D341Med (cell line): ENCODE measurements around the gene ABLIM3.
A peak's percentile ranks its signal among the peaks of the same experiment; 100 is the strongest.
"Not testable (repeated sequence)": the region's sequence is repeated elsewhere in the genome, so short reads cannot be mapped to it uniquely, and the experiment has no call there.

Experiments used
- DNase-seq: peaks from one replicate; pipeline ENCODE4 v3.0.0; 2012; ENCODE audit warnings: low spot score

Gene ABLIM3

GRCh38 chr5:149257889-149258705 is 116.8 kb downstream of the ABLIM3 start:
- DNase-seq = no peak

- no peak for DNase-seq
Observed at GRCh38 chr5:149260761-149261160, 119.5 kb downstream of the ABLIM3 start.

- DNase-seq = no peak
Observed at GRCh38 chr5:149261246-149261645, 120.0 kb downstream of the ABLIM3 start.

- DNase-seq = no peak
Observed at GRCh38 chr5:149262315-149262714, 121.0 kb downstream of the ABLIM3 start.

GRCh38 chr5:149264439-149265067 is 123.3 kb downstream of the ABLIM3 start:
- peak; percentile 51 for DNase-seq

GRCh38 chr5:149265068-149265465 is 123.8 kb downstream of the ABLIM3 start:
- no peak for DNase-seq

GRCh38 chr5:149265597-149265996 is 124.3 kb downstream of the ABLIM3 start:
- DNase-seq = peak; percentile 51

DNA sequence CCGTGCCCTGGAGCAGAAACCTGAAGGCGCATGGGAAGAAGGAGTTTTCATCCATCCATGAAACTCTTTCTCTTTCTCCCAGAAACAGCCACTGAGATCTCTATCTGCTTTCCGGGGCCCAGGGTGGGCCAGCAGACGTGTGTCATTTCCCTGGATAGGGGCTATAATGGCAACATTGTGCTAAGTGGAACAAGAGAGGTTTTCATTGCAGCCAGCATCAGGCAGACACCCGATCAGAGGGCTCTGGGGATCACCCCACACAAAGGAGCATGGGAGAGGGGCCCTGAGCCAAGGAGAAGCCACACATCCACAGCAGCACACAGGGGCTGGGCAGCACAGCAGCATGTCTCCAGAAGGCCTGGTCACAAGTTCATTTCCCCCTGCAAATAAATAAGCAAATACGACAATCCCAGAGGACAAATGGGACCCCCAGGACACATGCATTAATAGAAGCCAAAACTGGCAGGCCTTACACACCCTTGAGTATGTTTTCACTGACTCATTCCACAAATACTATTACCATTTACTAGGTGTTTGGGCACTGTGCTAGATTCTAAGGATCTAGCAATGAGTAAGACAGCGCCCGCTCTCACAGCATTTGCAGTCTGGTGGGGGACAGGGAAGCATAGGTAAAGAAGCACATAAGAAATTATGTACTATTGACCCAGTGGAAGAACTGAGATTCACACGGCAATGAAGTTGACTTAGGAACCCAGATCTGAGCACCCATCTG is 126.1 kb downstream of the ABLIM3 start:
- DNase-seq = no peak

DNA sequence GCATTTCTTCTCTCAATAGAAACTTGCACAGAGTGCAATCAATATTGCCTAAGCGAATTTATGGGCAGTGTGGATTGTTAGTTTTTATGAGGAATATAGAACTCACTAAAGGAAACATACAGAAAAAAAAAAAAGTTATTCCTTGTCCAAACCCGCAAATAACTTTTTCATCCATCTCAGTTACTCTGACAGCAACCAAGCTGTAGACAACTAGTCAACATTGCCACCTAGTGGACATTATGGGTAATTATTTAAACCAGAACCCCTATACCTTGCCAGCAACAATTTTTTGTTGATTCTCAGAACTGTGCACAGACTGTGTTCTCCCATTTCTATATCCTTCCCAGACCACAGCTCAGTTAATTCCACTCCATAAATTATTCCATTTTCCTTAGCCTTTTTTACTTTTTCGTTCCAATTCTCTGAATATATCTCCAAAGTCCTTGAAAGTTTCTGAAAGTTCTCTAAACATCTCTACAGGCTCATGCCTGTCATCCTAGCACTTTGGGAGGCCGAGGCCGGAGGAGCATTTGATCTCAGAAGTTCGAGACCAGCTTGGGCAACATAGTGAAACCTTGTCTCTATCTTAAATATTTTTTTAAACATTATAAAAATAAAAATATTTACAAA is 127.8 kb downstream of the ABLIM3 start:
- DNase-seq = peak; percentile 57

DNA sequence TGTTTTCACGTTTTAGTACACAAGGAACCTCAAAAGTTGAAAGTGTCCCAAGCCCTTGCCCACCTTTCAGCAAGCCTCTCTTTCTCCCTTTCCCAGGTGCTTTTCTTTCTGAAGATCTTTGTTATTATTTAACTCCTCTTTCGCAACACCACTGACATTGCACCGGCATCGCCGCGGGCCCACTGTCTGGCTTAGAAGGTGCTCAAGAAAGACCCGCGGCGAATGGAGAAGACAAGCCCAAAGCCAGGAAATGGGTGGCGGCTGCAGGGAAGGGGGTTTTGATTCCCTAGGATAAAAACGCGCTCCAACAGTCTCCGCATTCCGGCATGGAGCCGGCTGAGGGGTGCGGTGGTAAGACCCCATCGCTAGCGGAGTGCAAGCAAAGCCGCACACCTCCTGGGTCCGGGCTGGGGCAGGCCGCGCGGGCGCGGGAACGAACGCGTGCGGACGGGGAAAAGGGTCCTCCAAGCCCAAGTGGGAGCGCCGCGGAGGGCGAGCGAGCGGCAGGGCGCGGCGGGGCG is 130.0 kb downstream of the ABLIM3 start:
- DNase-seq = no peak

GRCh38 chr5:149271716-149272563 is 130.6 kb downstream of the ABLIM3 start, which contains the start of gene AFAP1L1:
Gene AFAP1L1, plus strand, starts transcription at chr5:149271859. Its CDS starts 110 bp downstream, at chr5:149271969.
- DNase-seq = peak; percentile 50

- DNase-seq = not testable (repeated sequence)
Observed at GRCh38 chr5:149272781-149273180, 131.5 kb downstream of the ABLIM3 start.

GRCh38 chr5:149273237-149273636 is 131.9 kb downstream of the ABLIM3 start:
- DNase-seq = no peak

- no peak for DNase-seq
Observed at GRCh38 chr5:149273950-149274349, 132.7 kb downstream of the ABLIM3 start.

DNA sequence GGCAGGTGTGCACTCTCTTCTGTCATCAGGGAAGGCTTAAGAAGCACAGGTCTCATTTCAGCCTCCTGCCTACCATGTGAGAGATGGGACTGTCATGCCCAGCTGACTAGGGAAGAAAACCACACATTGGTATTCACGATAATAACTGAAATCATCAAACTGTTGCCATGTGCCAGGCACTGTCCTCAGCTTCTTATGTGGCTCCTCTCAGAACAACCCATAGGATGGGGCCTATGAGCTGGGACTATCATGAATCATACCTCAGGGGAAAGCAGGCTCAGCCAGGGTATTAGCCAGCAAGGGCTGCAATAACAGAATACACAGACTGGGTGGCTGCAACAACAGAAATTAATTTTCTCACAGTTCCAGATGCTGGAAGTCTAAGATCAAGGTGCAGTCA is 133.6 kb downstream of the ABLIM3 start:
- DNase-seq = no peak

GRCh38 chr5:149277801-149278200 is 136.5 kb downstream of the ABLIM3 start:
- DNase-seq = no peak

DNA sequence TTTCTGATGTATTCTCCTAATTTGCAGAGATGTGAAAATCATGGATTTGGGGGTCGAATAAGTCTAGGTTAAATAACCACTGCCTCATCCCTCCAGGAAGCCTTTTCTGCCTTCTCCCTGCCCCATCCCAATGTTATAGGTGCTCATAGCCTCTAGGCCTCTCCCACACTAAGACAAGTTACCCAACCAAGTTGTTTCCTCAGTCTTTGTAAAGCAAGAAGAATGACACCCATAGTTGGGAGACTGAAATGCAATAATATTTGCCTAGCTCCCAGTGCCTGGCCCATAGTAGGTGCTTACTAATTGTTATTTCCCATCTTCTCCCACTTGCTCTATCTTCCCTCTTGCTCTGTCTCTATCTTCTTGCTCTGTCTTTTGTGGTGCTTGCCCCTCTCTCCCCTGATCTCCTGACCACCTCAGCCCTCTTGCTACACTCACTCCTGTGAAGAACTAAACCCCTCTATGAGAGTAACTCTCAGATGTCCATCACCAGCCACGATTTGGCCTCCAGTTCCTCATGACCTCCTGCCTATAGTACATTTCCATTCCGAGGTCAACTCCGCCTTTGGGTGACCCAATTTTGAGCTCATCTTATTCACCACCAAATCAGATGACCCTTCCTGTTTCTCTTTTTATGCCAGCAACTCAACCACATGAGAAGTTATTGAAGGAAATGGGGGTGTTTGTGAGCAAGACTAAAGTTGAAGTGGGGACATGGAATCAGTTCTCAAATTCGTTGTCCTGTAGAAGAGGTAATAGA is 137.3 kb downstream of the ABLIM3 start:
- DNase-seq = no peak

DNA sequence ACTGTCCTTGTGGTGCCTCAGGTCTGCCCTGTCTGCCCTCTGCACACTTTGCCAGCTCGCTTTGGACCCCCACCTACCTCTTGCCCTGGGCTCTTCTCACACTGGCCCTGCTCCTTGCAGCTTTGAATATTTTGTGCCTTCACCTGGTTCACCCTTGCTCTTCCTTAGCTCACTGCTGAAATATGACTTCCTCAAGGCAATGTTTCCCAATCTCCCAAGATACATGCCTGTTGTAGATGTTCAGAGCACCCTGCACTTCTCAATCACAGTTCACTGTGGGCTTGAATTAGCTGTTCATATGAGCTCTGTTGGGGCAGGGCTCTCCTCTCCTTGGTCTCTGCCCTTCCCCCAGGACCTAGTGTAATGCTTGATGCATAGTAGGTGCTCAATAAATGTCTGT is 138.4 kb downstream of the ABLIM3 start:
- DNase-seq = no peak

GRCh38 chr5:149280124-149280523 is 138.8 kb downstream of the ABLIM3 start:
- no peak for DNase-seq

- DNase-seq = no peak
Observed at GRCh38 chr5:149280802-149281201, 139.5 kb downstream of the ABLIM3 start.
